ENCODE results near the gene CXCR4. TPM values are rescaled to one million over a fixed set of nuclear protein-coding genes. Genes with fewer than 3 reads are reported as not detected.

Gene CXCR4
- 0.12 TPM in 1 of 2 replicates, not detected in the other for total RNA-seq (2014; rRNA removed; shearing (Covaris generic))
- not detected in 2 replicates for polyA plus RNA-seq (2014; cell fraction: nucleus; rRNA removed)

DNA sequence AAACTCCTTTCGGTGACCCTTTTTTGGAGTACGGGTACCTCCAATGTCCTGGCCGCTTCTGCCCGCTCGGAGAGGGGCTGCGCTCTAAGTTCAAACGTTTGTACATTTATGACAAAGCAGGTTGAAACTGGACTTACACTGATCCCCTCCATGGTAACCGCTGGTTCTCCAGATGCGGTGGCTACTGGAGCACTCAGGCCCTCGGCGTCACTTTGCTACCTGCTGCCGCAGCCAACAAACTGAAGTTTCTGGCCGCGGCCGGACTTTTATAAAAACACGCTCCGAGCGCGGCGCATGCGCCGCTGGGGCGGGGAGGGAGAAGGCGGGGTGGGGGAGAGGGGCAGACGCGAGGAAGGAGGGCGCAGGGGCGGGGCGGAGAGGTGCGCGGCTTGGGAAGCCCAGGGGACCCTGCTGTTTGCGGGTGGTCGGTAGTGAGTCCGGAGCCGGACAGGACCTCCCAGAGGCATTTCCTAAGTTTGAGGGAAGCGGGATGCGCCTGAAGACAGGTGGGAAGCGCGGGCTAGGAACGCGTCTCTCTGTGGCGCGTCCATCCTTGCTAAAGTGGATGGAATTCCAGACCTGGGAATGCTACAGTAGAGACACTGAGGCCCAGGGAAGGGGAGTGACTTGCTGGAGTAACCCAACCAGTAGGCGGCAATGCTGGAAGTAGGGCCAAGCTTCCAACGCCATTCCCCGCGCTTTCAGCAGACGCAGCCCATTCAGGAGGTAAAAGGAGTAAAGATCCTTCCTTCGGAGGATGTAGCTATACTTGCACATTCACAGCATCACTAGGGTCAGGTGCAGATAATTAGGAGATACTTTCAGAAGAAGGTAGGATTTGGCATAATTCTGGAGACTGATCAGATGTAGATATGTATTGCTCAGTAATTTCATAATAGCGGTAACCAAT is at the start of gene CXCR4:
Gene CXCR4 (minus strand): TSS at position 241 of the 910 bp plus-strand sequence. CDS start 89 bp downstream, at position 152.
- DNase-seq (ENCODE audit: extremely low read depth, low read depth): peak; percentile 17

DNA sequence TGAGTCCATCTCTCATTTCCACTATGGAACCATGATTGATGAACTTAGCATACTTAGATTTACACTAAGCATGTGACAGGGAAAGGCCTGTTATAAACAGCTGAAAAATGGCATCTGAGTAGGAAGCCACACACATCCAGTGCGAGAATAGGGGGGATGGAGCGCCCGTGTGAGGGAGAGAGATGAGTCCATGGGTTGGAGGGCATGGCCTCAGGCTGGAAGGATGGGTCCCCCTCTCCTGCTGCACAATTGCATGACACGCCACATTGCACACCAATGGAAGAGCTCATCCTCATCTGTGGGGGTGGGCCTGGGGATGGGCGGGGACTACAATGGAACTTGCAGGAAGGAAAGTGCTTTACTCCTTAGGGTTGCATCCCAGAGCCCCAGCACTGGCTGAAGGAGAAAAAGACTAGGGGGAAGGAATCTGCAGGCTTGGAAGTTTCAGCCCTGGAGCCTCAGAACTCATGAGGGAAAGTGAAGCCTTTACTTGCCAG is 46.4 kb upstream of the CXCR4 start:
- DNase-seq (ENCODE audit: extremely low read depth, low read depth): no peak

DNA sequence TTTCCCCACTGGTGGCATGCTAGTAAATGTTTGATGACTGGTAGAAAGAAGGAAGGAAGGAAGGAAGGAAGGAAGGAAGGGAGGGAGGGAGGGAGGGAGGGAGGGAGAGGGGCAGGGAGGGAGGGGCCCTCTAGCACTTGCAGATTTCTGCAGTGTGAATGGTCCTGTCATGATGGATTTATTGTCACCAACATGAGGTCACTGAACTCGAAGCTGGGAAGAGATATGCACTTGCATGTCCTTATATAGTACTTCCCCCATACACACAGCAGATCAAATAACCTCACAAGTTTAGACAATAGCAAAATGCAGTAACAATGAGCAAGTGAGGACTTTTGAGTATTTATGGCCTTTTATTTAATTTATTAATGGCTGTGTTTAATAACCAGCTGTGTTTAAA is 44.5 kb upstream of the CXCR4 start:
- DNase-seq (ENCODE audit: extremely low read depth, low read depth): no peak

DNA sequence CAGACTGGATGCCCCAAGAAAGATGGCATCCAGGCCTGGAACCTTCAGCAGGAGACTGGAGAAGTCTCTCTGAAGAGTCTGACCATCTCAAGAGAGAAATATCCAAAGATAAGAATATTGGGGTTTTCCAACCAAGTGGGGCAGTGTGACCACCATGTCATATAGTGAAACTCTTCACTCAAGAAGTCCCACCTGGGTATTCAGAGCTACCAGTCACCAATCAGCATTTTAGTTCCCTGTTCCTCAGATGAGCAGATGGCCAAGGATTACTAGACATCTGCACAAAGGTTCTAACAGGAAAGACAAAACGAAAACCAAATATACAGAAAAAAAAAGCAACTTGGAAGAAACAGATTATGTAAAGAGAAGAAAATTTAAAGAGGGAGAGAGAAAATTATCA is 38.5 kb upstream of the CXCR4 start:
- no peak for DNase-seq (ENCODE audit: extremely low read depth, low read depth)

DNA sequence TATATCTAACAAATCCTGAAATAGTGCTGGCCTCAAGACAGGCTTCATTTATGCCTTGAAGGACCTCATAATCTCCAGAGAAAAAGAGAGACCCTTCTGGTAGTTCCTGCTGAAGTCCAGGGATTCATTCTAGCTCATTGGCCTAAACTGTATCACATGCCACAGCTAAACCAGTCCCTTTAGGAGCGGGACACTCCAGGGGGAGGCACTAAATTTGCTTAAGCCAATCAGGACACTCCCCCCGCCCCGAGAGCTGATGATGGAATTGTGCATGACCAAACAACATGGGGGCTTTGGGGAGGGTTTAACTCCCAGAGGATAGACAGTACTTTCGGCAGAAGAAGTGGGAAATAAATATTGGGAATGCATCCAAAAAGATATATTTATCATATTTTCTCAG is 36.4 kb upstream of the CXCR4 start:
- DNase-seq (ENCODE audit: extremely low read depth, low read depth): no peak

DNA sequence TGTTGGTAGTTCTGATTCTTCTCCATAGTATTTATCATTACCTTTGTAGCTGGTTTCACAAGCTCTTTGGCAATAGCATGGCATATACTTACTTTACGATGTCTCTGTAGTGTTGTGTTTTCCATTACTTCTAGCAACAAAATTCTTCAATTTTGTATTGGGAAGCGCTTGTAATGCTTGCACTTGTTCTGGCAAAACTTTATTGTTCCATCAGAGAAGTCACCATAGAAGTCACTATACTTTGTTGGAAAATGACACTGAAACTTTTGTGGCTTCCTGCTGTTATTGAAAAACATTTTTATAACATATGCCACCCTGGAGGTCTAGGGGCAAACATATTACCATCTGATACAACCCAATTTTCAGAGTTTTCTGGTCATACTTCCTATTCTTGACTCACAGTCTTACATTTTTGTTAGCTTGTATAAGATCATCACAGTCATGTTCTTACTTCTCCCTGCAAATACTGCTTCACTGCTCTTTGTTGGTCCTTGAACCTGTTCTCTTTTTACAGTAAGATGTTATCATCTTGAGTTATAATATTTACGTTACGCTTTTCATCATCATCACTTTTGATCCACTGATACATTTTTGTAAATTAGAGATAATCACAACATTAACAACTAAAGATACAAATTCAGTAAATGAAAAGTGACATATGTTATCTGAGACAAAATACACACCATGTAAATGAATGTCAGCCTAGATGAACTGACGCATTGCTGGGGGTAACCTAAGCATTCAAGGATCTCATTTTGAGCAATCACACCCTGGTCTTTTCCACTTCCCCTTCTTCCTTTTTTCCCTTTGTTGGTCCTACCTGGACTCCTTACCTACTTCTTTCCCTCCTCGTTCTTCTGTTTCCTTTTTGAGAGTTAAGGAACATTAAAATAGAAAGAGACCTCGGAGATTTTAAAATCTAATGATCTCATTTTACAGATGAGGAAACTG is 33.3 kb upstream of the CXCR4 start:
- no peak for DNase-seq (ENCODE audit: extremely low read depth, low read depth)

DNA sequence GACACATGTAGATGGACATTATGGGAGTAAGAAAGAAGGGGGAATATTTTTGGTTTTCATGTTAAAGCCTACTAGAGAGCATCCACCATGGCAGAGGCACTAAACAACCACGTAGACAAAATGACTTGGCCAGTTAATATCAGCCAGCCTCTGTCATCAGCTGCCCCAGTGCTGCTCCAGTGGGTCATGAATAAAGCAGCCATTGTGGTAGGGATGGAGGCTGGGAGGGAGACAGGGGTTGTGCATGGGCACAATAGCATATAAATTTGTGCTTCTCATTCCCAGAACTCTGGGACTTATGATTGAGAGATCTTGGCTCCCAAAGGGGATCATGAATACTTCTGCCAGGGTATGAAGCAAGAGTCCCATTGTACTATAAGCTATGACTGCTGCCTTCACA is 31.1 kb upstream of the CXCR4 start:
- DNase-seq (ENCODE audit: extremely low read depth, low read depth): no peak

DNA sequence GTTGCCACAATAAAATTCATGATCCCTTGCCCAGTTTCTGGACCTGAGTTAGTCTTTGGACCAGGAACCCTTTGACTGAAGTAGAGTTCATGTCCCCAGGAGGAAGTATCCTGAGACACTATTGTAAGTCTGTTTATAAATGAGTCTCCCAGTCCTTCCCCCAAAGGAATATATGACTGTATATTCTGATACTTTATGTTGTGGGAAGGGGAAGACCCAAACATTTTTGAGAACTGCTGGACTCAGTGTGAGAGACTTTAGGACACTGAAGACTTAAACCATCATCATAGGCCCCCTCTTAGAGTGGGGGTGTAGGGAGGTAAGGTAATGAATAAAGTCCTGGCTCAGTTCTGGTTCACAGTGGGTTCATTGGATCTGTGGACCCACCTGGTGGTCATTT is 28.6 kb upstream of the CXCR4 start:
- no peak for DNase-seq (ENCODE audit: extremely low read depth, low read depth)

DNA sequence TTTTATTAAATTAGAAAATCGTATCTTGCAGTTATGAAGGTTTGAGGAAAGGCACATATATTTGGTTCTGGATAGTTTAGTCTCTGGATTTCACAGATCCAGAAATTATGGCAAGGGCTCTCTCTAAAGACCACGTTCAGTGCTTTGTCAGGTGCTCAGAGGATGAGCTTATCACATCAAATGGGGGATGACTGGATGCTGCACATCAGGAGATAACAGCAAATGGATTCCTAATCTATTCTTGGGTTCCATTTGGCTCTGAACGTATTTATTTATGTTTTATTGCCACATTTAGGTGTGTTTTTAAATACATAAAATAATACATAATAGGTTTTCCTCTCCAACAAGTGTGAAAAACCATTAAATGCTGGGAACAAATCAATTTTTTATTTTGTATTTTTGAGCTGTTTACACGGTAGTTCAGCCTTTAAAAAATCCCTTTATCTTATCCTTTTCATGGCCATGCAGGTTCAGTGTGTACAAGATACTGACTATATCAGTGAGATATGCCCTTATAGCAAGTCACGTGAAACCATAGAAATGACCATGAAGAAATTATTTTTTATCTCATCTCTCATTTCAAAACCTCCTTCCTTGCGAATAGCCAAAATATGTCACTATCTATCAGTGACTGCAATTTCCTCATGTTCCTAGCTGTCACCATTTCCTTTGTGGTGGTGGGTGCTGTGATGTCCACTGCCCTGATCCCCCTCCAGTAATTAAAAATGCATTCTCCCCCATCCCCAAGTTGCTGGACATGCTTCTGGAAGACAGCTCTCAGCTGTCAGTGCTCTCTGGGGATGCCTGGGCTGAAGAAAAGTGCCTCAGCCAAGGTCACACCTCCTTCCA is 25.9 kb upstream of the CXCR4 start:
- no peak for DNase-seq (ENCODE audit: extremely low read depth, low read depth)

DNA sequence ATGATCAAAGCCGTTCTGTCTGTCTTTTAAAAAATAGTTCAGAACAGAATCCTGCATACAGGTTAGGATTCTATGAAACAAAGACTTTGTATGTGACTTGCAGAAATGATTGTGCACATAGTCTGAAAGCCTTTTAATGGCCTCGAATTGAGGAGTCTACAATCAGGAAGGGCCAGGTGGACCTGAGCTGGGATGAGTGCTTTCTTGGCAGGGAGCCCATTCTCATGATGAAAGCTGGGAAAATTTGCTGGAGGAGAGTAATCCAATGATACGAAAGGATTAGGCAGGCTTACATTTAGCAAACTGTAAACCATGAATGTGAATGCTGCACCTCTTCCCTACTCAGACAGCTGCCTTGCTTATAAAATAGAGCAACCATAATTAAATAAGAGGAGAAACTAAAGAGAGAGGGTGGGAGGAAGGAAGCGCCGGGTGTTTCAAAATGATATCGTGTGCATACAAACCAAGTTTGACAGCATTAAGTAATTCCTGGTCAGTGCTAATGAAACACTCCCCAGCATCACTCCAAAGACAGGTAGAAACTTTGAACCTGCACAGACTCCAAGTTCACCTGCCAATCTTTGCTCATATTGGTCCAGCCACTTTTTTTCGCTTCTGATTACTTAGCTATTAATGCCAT is 23.7 kb upstream of the CXCR4 start:
- no peak for DNase-seq (ENCODE audit: extremely low read depth, low read depth)

DNA sequence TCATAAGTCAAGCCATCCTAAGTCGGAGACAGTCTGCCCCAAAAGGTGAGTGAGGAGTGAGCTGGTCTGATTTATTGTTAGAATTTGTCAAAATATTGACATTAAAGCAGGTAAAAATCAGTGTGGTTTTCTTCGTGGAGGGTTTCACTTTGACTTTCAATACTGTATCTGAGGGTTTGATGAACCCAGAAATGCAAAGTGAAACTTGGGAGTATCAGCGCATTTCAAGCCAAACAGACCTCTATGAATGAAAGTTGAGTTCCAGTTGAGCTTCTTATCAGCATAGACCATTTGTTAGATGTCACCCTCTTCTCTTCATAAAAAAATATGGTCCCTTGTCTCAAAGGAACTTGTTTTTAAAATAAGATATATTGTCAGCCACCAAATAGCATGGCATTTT is 21.7 kb upstream of the CXCR4 start:
- no peak for DNase-seq (ENCODE audit: extremely low read depth, low read depth)

DNA sequence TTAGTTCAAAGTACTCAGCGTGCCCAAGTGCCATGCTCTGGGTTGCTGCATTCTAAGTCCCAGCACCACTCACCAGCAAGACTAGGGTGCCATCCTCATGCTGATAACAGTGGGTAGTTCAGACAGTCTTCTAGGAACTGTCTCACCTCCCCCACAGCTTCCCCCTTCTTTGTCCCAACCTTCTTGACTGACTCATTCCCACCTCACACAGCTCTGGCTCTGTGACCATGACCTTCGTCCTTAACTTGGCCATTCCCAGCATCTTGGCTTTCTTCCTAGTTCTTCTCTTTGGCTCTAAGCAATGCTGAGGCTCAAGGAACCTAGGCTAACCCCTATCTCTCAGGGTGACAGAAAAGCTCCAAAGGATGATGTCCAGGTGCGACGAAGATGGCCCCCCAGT is 20.0 kb upstream of the CXCR4 start:
- no peak for DNase-seq (ENCODE audit: extremely low read depth, low read depth)

DNA sequence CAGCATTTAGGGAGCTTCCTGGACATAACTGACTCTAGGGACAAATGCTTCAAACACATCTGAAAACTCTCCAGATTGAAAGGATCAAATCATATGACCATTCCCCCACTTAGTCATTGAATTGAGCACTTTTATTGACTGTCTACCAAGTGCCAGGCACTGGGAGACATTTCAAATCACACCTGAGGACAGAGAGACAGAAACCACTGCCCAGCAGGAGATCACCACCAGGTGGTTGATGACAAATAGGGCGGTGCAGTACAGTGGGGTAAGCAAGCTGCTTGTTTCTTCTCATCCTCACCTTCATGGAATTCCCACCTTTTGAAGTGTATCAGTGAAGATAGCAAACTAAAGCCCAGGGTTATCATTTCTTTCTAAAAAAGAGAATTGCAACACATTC is 19.0 kb upstream of the CXCR4 start:
- DNase-seq (ENCODE audit: extremely low read depth, low read depth): no peak

DNA sequence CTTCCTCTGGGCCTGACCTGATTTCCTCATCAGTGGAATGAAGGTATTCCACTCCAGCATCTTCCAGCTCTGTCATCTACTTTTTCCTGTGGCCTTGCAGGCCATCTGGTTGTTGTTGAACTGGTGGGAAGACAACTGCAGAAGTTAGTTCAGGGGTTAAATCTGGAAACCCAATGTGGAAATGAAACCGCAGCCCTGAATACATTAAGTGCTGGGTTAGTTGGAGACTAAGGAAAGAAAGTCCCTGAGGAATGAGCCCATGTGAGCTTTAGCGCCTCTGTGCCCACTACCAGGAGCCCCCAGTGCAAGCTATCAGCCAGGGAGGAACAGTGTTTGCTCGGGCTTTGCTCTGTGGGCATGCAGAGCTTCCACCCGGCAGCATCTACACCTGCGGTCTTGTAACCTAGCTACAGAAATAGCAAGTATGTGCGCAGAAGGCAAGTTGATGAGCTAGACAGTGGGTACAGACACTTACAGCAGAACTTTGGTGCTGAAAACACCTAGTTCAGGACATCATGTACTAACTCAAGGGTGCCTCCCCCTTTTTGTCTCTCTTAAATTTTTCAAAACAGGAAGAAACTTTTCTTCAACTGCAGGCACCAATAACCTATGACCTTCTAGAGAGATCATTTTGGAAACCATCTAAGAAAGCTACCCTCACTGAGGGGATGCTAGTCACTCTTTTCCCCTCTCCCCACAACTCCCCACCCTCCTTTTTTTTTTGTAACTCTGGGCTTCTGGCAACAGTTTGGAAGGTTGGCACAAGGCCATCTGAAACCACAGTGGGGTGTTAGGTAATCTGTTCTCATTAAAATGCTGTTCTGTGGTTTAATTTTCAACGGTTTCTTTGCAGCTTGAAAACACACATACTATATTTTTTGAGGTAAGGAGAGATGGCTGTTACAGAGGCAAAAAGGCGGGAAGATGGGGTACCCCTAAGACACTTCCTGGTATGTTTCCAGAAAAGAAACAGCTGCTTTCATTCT is 18.3 kb upstream of the CXCR4 start:
- no peak for DNase-seq (ENCODE audit: extremely low read depth, low read depth)

DNA sequence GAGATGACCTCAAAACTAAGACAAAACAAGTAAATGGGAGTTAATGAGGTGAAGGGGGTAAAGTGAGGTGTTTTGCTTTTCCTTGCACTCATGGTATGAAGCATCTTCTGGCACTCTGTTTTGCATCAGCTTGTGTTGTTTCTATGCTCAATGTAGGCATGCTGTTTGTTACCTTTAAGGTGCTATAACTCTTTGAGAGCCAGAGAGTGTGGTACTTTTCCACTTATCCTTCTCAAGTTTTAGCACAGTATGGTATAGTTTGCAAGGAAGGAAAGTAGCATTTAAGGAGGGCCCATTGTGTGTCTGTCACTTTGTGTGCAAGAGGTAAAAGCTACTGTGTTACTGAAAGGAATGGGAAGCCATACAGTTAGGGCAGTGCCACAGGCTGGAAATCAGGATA is 17.5 kb upstream of the CXCR4 start:
- no peak for DNase-seq (ENCODE audit: extremely low read depth, low read depth)

DNA sequence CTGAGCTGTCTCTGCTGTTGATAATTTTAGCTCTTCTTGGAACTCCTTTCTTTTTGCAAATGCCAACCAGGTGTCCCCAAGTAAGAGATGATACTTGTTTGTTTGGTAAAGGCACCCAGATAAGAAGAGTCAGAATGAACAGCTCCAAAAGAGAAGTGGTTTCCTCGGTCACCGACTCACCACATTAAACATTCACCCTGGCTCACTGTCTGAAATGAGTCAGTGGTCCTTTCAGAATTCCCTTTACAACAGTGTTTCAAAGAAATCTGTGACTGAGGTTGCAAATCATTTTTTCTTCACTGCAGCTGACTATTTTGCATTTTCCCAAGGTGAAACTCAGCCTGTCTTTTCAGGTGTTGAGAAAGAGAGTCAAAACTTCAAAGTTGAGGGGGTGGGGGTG is 16.2 kb upstream of the CXCR4 start:
- DNase-seq (ENCODE audit: extremely low read depth, low read depth): no peak

DNA sequence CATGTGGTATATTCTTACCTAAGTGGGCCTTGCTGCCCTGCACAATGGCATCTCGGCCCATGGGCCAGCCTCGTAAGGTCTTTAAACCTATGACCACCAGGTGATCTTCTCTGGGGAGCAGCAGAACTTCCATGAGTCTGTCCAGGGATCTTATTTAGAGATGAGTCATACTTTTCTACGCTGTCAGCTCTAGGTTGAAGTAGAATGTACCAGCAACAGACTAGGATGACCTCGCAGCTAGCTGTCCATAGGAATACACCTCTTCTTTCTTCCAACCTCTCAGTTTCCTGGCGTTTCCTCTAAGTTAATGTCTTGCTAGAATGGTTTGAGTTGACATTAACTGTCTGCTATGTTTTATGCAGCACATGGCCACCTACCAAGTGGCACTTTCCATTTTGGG is 15.6 kb upstream of the CXCR4 start:
- DNase-seq (ENCODE audit: extremely low read depth, low read depth): no peak

DNA sequence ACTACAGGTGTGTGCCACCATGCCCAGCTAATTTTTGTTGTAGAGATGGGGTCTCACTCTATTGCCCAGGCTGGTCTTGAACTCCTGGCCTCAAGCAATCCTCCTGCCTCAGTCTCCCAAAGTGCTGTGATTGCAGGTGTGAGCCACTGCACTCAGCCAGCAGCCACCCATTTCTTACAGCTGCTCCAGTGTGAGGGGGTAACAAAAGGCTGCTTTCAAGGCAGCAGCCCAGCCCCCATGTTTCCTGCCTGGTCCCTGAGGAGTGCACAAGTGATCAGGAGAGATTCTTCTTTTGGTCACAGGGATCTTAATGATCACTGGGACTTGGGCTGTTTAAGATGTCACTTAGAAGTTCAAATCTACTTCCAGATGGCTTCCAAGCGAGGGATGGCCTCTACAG is 15.2 kb upstream of the CXCR4 start:
- DNase-seq (ENCODE audit: extremely low read depth, low read depth): no peak

DNA sequence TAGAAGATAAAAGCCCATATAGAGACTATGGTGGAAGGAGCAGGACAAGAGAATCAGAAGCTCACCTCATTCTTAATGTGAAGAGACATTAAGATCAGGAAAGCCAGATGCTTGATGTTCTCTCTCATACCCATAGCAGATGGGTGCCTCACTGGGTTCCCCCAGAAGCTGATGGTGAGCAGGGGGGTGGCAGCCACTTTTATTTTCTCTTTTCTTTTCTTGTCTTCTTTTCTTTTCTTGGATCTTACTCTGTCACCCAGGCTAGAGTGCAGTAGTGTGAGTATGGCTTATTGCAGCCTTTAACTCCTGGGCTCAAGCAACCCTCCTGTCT is 14.8 kb upstream of the CXCR4 start:
- no peak for DNase-seq (ENCODE audit: extremely low read depth, low read depth)

All from NCI-H460 (cell line).